Thyroid gland (tissue), 4 donors: ENCODE data around the gene LAMC1. TPM values are rescaled to one million over a fixed set of nuclear protein-coding genes. Genes with fewer than 3 reads are reported as not detected.

ENCODE experiments used
- DNase-seq, 2 donors: peaks; one replicate each; pipeline ENCODE4 v3.0.0-alpha.2; 2019
- H3K27ac ChIP-seq, 3 donors: fragments of 200-600 bp; sonication (generic); 1 replicate in 2 of 3; 2 replicates in 1 of 3; pipeline ENCODE4 v1.5.1; 2016 to 2019; ENCODE audit warnings: mild to moderate bottlenecking in 1 of 3, moderate library complexity in 1 of 3
- H3K27me3 ChIP-seq: fragments of 200-600 bp; sonication (generic); one replicate; pipeline ENCODE4 v1.5.1; 2019
- H3K36me3 ChIP-seq, 2 donors: fragments of 200-600 bp; sonication (generic); one replicate each; pipeline ENCODE4 v1.5.1; 2016 to 2019
- H3K4me1 ChIP-seq, 2 donors: fragments of 200-600 bp; sonication (generic); one replicate each; pipeline ENCODE4 v1.5.1; 2017 to 2019
- H3K4me3 ChIP-seq, 3 donors: fragments of 200-600 bp; sonication (generic); replicated peaks in 1 of 3; 1 replicate in 2 of 3; 2 replicates in 1 of 3; pipeline ENCODE4 v1.5.1; 2016; ENCODE audit warnings: mild to moderate bottlenecking in 1 of 3
- H3K9me3 ChIP-seq: fragments of 200-600 bp; sonication (generic); one replicate; pipeline ENCODE4 v1.5.1; 2017
- CTCF ChIP-seq, 6 experiments: fragments of 200-600 bp in 3 of 6; fragments of 450-650 bp in 3 of 6; sonication (generic) in 3 of 6; IDR thresholded peaks; one replicate each; pipeline ENCODE4 v1.5.1; 2016 to 2019; ENCODE audit warnings: antibody characterized with exemption in 6 of 6, mild to moderate bottlenecking in 2 of 6, inconsistent platforms in 1 of 6, moderate library complexity in 1 of 6
- POLR2A ChIP-seq, 2 donors: fragments of 450-650 bp; IDR thresholded peaks; one replicate each; pipeline ENCODE4 v1.6.1; 2017; ENCODE audit warnings: antibody characterized with exemption in 2 of 2, mild to moderate bottlenecking in 2 of 2, moderate library complexity in 1 of 2
- WGBS, 2 donors: methylation state at CpG; one replicate each; pipeline ENCODE4 v1.1.5; 2017; 5-methylcytosine and 5-hydroxymethylcytosine counted together
- intact Hi-C: fragments of 100-400 bp; cut with DNase I; formaldehyde crosslinking; loops from one replicate; pipeline ENCODE4 v1.15.1; 2023
- total RNA-seq, 4 donors: library from RNA; depleted of rRNA; stranded (reverse); fragments of >200 nt; gene quantifications; one replicate each; pipeline ENCODE4 v1.2.3, GENCODE V29; 2016

Gene LAMC1
- total RNA-seq, 4 donors from 2014 or later, result 150 to 213 (median 174) TPM

GRCh38 chr1:183051546-183051945 is 28.3 kb downstream of the LAMC1 start:
- no peak for TF ChIP-seq POLR2A (IDR thresholded peaks at IDR 0.05)
- TF ChIP-seq CTCF (IDR thresholded peaks at IDR 0.05), result no peak
- H3K27me3 ChIP-seq, result no peaks in the 10 kb centered on the region
- no peaks in the 10 kb centered on the region for H3K9me3 ChIP-seq
- H3K4me1 ChIP-seq, result peaks cover 11 to 32% of the 10 kb centered on the region in 2 donors
- no peaks in the 10 kb centered on the region for H3K36me3 ChIP-seq
- 9 to 10% methylated on average over 1 of the region's 1 CpG for WGBS, 2 donors
- intact Hi-C loops, result no loop called here
- no peak for DNase-seq
- H3K27ac ChIP-seq, result no peak overlapping the region
- no peak overlapping the region for H3K4me3 ChIP-seq

GRCh38 chr1:183052861-183053260 is 29.6 kb downstream of the LAMC1 start:
- Histone ChIP-seq H3K36me3 (no peaks in the 10 kb centered on the region), H3K27ac (no peak overlapping the region), H3K4me3 (no peak overlapping the region), H3K9me3 (no peaks in the 10 kb centered on the region), H3K27me3 (no peaks in the 10 kb centered on the region), H3K4me1 (peaks cover 11 to 32% of the 10 kb centered on the region in 2 donors)
- 84 to 89% methylated on average over 5 of the region's 5 CpGs for WGBS, 2 donors
- DNase-seq, result no peak
- intact Hi-C loops, result no loop called here
- no peak for TF ChIP-seq CTCF (IDR thresholded peaks at IDR 0.05)
- no peak for TF ChIP-seq POLR2A (IDR thresholded peaks at IDR 0.05)

GRCh38 chr1:183058851-183059502 is 35.8 kb downstream of the LAMC1 start:
- H3K27ac ChIP-seq, result no peak overlapping the region
- no peaks in the 10 kb centered on the region for H3K27me3 ChIP-seq
- intact Hi-C loops, result no loop called here
- DNase-seq, result no peak
- 52% methylated on average over 2 of the region's 2 CpGs for WGBS, 2 donors
- no peak overlapping the region for H3K4me3 ChIP-seq
- TF ChIP-seq CTCF (IDR thresholded peaks at IDR 0.05) (no peak), POLR2A (IDR thresholded peaks at IDR 0.05) (no peak)
- H3K9me3 ChIP-seq, result no peaks in the 10 kb centered on the region
- no peaks in the 10 kb centered on the region for H3K36me3 ChIP-seq
- peaks cover 16 to 40% of the 10 kb centered on the region in 2 donors for H3K4me1 ChIP-seq

GRCh38 chr1:183061194-183061593 is 38.0 kb downstream of the LAMC1 start:
- H3K27ac ChIP-seq, result no peak overlapping the region
- intact Hi-C loops, result no loop called here
- TF ChIP-seq CTCF (IDR thresholded peaks at IDR 0.05) (no peak), POLR2A (IDR thresholded peaks at IDR 0.05) (no peak)

GRCh38 chr1:183063349-183063748 is 40.1 kb downstream of the LAMC1 start:
- 59 to 61% methylated on average over 1 of the region's 1 CpG for WGBS, 2 donors
- peaks cover 16 to 35% of the 10 kb centered on the region in 2 donors for H3K4me1 ChIP-seq
- intact Hi-C loops, result no loop called here

More at GRCh38 chr1:183061194-183061593, 38.0 kb downstream of the LAMC1 start:
- Histone ChIP-seq H3K36me3 (no peaks in the 10 kb centered on the region), H3K9me3 (no peaks in the 10 kb centered on the region), H3K4me3 (no peak overlapping the region), H3K27me3 (no peaks in the 10 kb centered on the region), H3K4me1 (peaks cover 16 to 38% of the 10 kb centered on the region in 2 donors)
- DNase-seq, result no peak

More at GRCh38 chr1:183063349-183063748, 40.1 kb downstream of the LAMC1 start:
- no peak overlapping the region for H3K4me3 ChIP-seq
- no peak overlapping the region for H3K27ac ChIP-seq
- DNase-seq, result no peak
- H3K9me3 ChIP-seq, result no peaks in the 10 kb centered on the region
- TF ChIP-seq POLR2A (IDR thresholded peaks at IDR 0.05) (no peak), CTCF (IDR thresholded peaks at IDR 0.05) (no peak)
- H3K36me3 ChIP-seq, result no peaks in the 10 kb centered on the region
- H3K27me3 ChIP-seq, result no peaks in the 10 kb centered on the region
